Measurements from ENCODE around the gene BCAS1. TPM values are rescaled to one million over a fixed set of nuclear protein-coding genes. Genes with fewer than 3 reads are reported as not detected.

Gene BCAS1
- total and polyA plus RNA-seq, 10 of the 15 experiments (the other 5 are each of a cell fraction or from before 2014, with no cell fraction given) = 0.21 to 1.4 (median 0.55) TPM

DNA sequence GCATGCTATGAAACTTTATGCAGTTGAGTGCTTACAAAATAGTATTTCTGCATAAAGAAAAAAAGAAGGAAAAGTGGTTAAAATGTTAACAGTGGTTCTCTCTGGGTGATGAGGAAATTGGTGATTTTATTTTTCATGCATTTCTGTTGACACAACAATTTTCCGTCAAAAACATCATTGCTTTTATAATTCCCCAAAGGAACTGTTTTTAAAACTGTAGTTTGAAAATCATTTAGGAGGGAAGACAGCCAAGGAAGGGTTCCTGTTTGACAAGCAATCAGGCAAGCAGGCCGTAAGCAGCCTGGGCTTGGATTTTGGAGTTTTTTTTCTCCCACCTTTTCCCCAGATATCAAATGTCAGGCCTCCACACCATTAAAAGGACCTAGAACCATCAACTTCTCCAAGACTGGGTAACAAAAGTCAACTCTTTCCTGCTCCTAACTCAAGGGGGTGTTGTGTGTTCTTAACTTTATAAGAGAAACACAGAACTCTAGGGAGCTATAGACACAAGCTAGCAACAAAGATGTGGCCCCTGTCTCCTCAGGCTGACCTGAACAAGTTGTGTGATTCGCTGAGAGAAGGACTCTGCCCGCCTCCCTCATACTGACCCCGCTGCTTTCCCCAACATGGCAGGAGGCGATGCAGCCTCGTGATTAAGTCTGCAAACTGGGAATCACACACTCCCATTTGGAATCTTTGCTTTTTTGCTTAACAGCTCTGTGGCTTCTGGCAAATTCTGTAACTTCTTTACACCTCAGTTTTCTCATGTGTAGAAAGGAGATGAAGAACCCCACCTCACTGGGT is 146.6 kb downstream of the BCAS1 start:
- WGBS (ENCODE audit: insufficient coverage, insufficient replicate concordance, low lambda C conversion rate, missing lambda C conversion rate) = 89% methylated on average over 7 of the region's 7 CpGs
- POLR2A ChIA-PET = interaction anchor here (0.5 to 3.6 kb wide), 5 partner anchors 8 to 1969 kb away, joined by 3 to 29 read pairs (median 4); no protein-coding TSS in a partner anchor
- no peak overlapping the region for H3K4me3 ChIP-seq
- no peak for DNase-seq (ENCODE audit: low read depth, low spot score)
- CTCF ChIA-PET = interaction anchor here (1.6 to 20.5 kb wide), 4 partner anchors 7 to 312 kb away, joined by 4 to 258 read pairs (median 66); no protein-coding TSS in a partner anchor
- SMC1A ChIA-PET (ENCODE audit: uncharacterized antibody, unreplicated experiment) = interaction anchor here (0.6 to 6.7 kb wide), 14 partner anchors 7 to 341 kb away, joined by 3 to 85 read pairs (median 4); no protein-coding TSS in a partner anchor
- H3K79me2 ChIP-seq (ENCODE audit: control insufficient read depth, insufficient read depth, low read length) = no peaks in the 10 kb centered on the region; the same call in 1 of the 2 replicates
- H3K9ac ChIP-seq (ENCODE audit: control insufficient read depth, insufficient read depth, low read length) = no peak overlapping the region
- no peaks in the 10 kb centered on the region for H3K27me3 ChIP-seq (replicated peaks in 1 of 2; ENCODE audit: control insufficient read depth in 2 of 2, insufficient read depth in 2 of 2, low read length in 1 of 2)
- no TSS peak for BruUV-seq (replicated peaks)
- RAD21 ChIA-PET (ENCODE audit: unreplicated experiment) = interaction anchor here (0.9 to 13.5 kb wide), 9 partner anchors 10 to 344 kb away, joined by 3 to 394 read pairs (median 4); no protein-coding TSS in a partner anchor
- H3K9me3 ChIP-seq (replicated peaks; ENCODE audit: control insufficient read depth, insufficient read depth, low read length) = no peaks in the 10 kb centered on the region; the same call in 2 of the 3 replicates
- intact Hi-C loops (cut with micrococcal nuclease; ENCODE audit: unreplicated experiment) (no loop called here), in situ Hi-C loops (cut with MboI) (no loop called here)
- no peaks in the 10 kb centered on the region; a peak in 1 of 4 replicates for H3K36me3 ChIP-seq (ENCODE audit: control insufficient read depth in 2 of 2, insufficient read depth in 2 of 2, low read length in 1 of 2)
- no peak for ATAC-seq
- no peak overlapping the region for H3K4me2 ChIP-seq (ENCODE audit: control insufficient read depth, insufficient read depth)
- H3K4me1 ChIP-seq (ENCODE audit: control insufficient read depth, insufficient read depth, low read length) = peaks cover 64% of the 10 kb centered on the region
- no peak for FAIRE-seq
- no peak overlapping the region for H2AFZ ChIP-seq (ENCODE audit: control insufficient read depth, low read depth, low read length)
- no peaks in the 10 kb centered on the region for H4K20me1 ChIP-seq (ENCODE audit: control insufficient read depth, insufficient read depth)
- H3K27ac ChIP-seq (ENCODE audit: control insufficient read depth, insufficient read depth) = peak overlapping the region; percentile 49
- TF ChIP-seq NR2F1 (conservative IDR thresholded peaks at IDR 0.05) (no peak), TARDBP (IDR thresholded peaks at IDR 0.05; ENCODE audit: borderline replicate concordance) (no peak), NFXL1 (IDR thresholded peaks at IDR 0.05; ENCODE audit: borderline replicate concordance) (0 out of 2 replicates have a peak, but pooled peaks have one; percentile 21), SRF (IDR thresholded peaks at IDR 0.05; ENCODE audit: low read depth in 2 of 2, low read length in 2 of 2) (no peak), RBBP5 (conservative IDR thresholded peaks at IDR 0.05) (no peak)
